HG02610 (cell line): ENCODE measurements around the gene RSPH1.

Experiments used
- ATAC-seq: cut with Tn5 transposase; IDR thresholded peaks from one replicate; pipeline ENCODE4 v1.9.1; 2021; ENCODE audit warnings: mild to moderate bottlenecking, moderate library complexity; ENCODE audit not compliant: unreplicated experiment

The RSPH1 gene

DNA sequence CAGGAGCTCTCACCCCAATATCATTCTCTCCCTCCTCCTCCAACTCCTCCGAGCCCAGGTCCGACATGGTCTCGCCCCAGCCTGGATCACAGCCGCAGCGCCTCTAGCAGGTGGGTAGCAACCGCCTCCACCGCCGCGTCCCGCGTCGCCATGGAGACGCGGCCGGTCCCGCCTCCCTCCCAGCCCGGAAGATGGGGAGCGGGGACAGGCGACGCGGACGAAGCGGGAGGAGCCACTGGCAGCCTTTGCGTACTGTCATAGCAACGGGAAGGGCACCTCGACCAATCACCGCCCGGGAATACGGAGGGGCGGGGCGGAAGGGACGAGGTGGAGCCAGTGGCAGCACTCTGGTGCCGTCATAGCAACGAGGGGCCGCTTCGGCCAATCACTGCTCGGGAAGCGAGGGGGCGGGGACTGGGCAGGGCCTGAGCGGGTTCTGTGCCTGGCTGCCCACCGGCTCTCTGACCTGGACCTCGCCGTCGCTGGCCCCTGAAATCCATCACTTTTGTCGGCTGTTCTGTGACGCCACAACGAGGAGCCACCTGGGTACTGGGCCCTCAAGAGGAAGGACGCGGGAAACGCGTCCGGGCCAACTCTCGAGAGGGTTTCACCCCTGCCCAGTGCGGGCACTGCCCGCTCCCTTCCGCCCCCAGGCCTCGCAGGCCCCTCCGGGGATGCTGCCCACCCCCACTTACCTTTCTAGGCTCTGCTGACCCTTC is at the start of gene RSPH1:
Gene RSPH1, minus strand, starts transcription at position 105 of the 719 bp plus-strand sequence. Its CDS starts 38 bp downstream, at position 67.
- peak; percentile 99 for ATAC-seq

DNA sequence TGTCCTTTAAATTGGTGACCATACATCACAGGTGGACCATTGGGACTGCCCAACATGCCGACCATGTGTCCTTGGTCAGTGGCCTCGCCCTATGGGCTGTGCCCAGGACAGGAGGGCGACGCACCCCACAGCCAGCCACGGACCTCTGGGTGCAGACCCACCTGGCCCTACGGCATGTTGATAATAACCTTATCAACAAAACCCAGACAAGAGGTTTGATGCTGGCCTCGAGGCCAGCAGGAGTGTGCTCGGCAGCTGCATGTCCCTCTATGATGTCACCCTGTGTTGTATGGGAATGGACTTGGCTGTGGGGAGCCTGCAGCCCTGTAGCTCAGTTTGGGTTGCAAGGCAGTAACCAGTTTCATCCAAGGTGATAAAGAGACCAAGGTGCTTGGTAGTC is 49.7 kb upstream of the RSPH1 start:
- no peak for ATAC-seq

DNA sequence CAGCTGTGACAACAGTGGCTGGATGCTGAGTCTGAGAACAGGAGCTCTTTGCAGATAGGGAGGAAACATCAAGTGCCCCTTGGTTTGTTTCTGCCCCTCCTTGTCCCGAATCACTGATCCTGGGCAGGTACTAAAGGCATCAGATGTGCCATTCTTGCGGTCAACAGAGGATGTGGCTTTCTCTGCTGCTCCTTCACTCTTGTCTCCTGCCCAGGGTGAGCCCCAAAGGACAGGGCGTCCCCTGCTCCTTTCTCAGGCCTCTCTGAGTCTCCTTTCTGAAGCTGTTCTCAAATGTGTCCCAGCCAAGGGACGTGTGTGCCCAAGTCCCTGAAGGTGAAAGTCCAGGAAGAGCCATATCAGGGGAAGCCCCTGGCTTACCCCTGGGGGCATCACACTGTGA is 49.3 kb upstream of the RSPH1 start:
- no peak for ATAC-seq

DNA sequence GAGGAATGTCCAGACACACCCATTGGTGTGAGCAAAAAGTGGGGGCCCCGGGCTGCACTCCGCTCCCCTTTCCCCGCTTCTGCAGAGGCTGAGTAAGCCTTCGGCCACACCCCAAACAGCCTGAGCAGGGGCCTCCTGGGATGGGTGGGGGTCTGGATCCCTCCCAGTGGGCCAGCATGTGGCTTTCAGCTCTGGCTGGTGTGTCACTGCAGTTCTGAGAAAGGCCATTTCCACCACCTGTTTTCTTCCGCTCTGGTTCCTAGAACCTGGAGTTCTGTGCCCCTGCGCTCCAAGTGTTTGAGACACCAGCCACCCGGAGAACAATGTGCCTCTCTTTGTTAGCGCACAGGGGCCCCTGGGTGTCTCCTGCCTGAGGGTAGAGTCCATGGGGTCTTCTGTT is 48.5 kb upstream of the RSPH1 start:
- no peak for ATAC-seq

DNA sequence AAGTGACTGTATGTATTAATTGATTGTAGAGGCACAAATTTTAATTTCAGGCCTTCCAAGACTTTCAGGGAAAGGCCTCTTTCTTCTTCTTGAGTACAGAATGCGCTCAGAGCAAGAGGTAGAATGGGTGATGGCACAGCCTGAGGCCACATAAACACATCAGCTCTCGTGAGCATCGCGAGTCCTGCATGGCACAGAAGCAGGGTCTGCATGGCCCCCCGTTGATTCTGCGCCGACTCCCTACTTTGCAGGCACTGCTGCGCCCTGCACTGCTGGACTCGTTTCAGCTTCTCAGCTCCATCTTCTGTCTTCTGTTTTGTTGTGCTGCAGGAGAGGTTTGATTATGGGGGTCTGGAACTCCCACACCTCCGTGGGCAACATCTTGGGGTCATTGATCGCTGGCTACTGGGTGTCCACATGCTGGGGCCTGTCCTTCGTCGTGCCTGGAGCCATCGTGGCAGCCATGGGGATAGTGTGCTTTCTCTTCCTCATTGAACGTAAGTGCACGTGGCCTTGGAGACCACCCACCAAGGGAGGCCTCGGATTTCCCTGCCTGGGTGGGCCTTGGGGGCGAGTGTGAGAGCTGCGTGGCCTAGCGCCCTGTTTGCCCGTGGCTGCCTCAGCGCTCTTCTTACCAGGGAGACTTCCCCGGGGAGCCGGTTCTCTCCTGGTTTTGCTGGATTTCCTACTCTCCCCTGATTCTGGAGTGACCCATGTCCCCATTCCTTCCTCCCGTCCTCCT is 47.3 kb upstream of the RSPH1 start:
- ATAC-seq: no peak

DNA sequence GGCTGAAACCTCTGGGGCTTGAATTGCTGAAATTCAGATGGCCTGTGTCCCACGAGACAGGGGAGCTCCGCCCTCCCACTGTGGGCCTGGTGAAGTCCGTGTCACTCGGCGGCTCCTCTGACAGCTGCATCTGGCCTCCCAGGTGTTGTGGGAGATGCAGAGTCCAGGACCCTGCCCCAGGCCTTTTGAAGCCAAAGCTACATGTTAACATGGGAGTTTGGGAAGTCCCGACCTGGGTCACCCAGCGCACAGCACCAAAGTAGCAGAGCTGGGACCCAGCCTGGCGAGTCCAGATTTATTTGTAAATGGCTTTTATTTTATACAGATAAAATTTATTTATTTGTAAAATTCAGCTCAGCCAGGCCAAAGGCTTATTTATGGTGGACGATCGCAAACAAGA is 46.6 kb upstream of the RSPH1 start:
- ATAC-seq: no peak

DNA sequence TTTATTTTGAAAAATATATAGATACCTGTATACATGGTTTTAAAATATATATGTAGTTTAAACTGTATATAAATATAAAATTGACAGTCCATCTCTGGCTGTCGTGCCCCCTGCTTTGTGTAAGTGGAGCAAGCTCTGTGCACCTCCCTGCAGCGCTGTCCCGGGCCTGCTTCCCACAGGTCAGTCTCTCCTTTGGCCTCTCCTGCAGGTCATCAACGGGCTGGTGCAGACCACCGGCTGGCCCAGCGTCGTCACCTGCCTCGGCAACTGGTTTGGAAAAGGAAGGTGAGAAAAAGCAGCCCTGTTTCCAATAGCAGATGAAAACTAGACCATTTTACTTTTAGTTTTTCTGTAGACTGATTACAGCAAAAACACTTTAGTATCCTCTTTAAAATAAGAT is 46.2 kb upstream of the RSPH1 start:
- ATAC-seq: no peak

DNA sequence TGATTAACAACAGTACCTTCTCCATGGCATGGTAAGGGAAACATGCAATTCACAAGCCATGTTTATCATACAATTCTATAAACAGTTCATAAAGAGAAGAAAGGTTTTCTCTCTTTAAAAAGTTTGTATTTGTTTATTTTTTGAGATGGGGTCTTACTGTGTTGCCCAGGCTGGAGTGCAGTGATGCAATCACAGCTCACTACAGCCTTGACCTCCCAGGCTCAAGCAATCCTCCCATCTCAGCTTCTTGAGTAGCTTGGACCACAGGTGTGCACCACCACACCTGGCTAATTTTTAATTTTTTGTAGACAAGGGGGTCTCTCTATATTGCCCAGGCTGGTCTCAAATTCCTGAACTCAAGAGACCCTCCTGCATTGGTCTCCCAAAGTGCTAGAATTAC is 45.6 kb upstream of the RSPH1 start:
- ATAC-seq: no peak

DNA sequence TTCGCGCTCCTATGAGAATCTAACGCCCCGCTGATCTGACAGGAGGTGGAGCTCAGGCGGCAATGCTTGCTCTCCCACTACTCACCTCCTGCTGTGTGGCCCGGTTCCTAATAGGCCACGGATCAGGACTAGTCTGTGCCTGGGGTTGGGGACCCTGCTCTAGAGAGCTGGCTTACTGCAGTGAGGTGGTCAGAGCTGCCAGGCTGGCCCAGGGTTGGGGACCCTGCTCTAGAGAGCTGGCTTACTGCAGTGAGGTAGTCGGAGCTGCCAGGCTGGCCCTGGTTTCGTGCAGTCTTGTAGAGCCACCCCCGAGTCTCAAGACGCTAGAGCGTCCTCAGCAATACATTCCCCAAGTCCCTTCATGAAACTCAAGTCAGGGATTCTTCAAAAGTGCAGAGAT is 45.1 kb upstream of the RSPH1 start:
- ATAC-seq: no peak

DNA sequence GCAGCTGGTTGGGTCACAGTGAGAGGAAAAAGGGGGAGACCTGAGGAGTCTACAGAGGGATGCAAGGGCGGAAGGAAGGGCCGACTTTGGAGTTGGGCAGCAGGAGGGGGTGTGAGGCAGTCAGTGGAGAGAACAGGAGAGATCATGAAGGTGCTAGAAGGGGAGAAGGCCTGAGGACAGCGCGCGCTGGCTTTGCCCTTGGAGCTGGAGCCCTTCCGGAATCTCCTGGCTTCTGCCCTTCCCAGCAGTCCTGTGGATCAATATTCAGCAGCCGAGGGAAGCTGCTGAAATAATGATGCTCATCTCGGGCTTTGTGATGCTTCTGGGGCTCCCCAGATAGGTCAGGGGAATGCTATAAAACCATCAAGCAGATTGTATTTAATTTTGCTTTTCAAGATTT is 44.4 kb upstream of the RSPH1 start:
- ATAC-seq: no peak

DNA sequence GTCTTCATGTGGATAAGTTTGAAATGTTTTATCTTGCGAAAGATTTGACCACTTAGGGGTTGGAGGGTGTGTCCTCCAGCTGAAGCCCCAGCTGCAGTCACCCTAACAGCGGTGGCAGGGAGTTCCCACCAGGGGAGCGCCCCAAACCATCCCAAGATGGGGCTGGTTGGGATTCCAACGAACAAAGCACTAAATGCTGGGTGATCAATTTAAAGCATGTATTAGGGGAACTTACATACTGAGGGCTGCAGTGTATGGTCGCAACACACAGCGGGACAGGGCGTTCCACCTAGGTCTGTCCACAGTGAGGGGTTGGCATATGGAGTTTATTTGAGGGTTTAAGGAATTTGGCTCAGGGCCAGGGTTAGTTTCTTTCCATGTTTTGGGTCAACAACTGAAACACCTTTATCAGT is 43.9 kb upstream of the RSPH1 start:
- no peak for ATAC-seq

DNA sequence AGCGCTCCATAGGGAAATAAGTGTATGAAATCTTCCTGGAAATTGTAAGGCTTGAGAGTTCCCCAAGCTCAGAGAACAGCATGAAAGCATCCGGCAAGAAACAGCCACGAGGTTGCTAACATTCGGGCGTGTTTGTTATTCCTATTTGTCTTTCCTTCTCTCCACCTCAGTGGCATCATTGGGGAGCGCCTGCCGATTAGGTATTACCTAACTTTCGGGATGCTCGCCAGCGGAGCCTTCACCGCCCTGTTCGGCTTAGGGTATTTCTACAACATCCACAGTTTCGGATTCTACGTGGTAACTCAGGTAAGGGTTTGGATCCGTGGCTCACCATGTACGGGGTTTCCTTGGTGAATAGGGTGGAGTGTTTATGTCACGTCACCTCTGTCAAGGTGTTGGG is 43.3 kb upstream of the RSPH1 start:
- ATAC-seq: no peak

DNA sequence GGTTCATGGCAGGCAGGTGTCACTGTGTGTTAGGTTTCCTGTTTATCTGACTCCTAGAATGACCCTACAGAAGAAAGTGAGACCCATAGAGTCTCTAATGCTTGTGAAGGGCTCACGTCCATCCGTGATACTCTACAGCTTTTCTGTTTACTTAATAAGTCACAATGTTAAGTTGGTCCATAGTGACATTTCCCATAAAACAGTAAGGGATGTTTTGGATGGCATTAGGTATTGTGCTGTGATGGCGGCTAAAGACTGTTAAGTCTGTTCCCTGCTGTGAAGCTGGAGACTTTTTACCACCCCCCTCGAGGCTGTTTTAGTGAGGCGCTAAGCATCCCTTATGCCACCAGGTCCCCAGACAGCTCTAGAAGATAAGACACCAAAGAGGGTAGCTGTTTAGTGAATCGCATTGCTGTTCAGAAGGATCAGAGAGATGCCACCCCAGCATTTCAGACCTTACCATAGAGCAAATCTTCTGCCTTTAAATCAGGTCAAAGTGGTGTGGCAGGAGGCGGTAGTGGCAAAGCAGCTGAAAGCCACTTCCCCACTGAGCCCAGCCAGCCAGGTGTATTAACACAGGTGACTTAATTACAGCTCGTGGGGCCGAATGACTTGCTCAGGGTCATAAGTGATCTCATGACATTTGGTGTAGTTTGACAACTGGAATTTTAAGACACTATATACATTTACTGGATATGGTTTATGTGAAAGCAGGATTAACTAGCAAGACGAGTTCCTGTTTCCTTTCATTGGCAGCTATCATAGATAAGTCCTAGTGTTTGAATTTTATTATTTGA is 42.7 kb upstream of the RSPH1 start:
- ATAC-seq: no peak

DNA sequence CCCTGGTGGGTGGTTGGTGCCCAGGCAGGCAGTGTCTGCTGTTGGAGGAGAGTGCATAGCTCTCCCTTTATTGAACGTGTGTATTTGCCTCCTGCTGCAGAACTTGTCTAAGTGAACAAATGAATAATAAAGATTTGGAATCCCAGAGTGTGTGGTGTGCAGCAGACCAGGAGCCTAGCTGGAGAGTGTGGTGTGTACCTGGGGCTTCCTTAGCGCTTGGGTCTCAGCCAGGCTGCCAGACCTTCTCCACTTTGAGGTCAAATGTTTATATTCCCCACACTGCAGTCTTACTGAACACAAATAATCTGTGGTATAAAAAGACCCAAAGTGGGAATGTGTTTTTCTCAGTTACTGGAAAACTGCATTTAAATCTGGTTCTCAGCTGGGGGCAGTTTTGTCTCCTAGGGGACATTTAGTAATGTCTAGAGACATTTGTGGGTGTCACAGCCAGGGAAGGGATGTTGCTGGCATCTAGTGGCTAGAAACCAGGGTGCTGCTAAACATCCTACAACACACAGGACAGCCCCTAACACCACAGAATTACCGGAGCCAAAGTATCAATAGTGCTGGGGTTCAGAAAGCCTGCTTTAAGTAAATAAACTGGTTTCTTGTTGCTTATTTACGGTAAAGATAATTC is 41.2 kb upstream of the RSPH1 start:
- ATAC-seq: no peak

DNA sequence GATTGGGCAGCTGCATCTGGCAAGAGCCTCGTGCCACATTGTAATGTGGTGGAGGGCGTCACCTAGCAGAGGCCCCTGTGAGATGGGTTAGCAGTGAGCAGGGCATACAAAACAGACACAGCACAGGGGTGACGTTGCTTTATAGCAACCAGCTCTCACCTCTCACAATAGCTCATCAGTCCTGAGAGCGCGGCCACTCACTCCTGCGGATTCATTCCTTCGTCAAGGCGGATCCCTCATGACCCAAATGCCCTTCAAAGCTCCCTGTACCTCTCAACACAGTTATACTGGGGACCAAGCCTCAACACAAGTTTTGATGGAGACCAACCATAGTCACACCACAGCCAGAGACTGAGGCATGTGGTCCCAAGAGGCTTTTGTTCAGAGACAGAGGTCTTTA is 40.6 kb upstream of the RSPH1 start:
- no peak for ATAC-seq

DNA sequence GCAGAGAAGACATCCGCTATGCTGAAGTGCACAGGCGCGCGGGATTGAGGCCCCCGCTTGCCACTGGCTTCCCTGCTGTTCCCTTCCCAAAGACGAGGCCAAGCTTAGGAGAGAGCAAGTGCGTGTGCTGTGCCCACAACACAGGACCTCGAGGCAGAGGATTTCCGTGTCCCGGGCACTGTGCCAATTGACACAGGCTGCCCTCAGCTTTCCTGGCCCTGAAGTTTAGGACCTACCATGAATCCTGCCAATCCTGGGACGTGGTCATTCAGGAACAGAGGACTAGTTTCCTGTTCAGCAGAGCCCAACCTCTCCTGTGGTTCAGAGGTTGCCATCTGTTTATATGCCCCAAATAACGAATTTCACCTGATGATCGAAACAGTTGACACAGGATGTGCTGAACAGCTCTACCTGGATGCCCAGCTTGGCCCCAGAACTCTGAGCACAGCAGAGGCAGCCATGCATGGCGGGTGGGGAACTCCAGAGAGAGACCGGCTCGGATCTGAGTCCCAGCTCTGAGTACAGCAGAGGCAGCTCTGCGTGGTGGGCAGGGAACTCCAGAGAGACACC is 39.7 kb upstream of the RSPH1 start:
- peak; percentile 67 for ATAC-seq

DNA sequence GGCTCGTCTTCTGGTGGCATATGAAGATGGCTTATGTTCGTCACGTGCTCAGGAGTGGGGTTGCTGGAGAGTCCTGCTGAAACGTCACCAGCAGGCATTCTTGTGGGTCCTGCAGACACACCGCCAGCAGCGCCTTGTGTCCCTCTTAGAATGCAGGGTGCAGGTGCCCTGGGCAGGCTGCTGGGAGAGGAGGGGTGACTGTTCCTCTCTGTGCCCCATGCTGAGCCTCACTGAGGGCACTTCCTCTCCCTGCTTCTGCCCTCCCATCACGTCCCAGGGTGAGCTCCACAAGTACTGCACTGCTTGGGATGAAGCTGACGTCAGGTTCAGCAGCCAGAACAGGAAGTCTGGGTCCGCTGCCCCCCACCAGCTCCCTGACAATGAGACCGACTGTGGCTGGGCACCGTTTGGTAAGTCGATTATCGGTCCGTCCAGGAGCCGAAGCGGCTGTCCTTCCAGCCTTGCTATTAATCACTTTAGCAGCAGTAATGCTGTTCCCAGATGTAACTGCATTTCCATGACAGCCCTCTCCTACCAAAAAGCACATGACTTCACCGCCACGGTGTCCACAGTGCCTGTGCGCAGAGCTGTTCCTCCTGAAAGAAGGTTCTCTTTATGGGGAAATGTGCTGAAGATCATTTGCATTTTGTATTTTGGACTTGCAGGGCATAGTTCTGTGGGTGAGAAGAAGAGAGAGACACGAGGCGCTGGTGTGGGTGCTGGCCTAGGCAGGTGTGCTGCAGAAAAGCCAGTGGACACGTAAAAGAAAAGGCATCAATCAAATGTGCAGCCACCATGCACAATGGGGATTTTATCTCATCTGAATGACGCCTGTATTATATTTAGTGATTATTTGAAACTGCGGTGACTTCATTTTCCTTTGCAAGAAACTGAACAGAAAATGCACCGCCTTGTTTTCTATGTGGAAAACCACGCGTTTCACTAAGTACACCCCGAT is 38.7 kb upstream of the RSPH1 start:
- ATAC-seq: no peak

DNA sequence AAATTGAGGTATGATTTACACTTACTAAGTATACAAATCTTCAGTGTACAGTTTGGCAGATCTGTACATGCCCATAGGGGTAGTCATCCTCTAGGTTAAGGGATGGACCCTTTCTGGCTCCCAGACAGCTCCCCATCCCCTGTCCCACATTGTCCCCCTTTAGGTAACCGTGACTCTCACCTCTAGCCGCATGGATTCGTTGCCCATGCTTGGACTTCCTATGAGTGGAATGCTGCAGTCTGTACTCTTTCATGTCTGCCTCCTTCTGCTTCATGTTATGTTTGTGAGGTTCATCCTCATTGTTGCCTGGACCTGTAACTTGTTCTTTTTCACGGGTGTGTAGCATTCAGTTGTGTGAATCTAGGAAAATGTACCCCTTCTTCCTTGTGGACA is 37.9 kb upstream of the RSPH1 start:
- ATAC-seq: no peak

DNA sequence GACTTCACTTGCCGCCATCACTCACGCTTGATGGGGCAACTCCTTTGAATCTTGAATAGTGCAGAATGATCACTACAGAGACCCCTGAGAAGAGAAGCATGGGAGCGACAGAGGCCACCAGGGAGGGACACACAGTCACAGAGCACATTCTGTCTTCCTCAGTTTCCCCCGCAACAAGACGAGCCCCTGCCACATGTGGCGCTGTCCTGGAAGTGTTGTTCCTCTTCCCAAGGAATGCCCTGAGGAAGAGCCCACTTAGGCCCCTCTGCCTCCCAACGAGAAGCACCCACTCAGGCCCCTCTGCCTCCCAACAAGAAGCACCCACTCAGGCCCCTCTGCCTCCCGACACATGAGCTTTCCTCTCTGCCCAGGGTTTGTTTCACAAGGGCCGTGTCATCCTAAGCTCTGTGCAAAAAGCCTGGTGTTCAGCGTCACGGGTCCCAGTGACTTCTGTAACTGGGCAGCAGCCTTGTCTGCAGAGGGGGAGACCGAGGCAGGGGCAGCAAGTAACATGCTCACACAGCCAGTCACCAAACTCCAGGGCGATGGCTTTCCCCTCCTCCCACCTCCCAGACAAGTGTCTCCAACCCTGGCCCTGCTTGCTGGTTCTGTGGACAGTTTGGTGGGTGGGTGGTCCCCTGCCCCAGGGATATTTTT is 37.4 kb upstream of the RSPH1 start:
- ATAC-seq: no peak
